ENCODE results near the gene LRRC19.

The LRRC19 gene

GRCh38 chr9:26983340-26983739 lies 22.1 kb downstream of the LRRC19 start:
- no peaks in the 10 kb centered on the region for H3K9me3 Mint-ChIP-seq
- H3K36me3 Mint-ChIP-seq (ENCODE audit: low read depth): peaks cover 5% of the 10 kb centered on the region
- no peaks in the 10 kb centered on the region for H3K27me3 Mint-ChIP-seq (ENCODE audit: low read depth)
- H3K4me1 Mint-ChIP-seq (ENCODE audit: low read depth): no peaks in the 10 kb centered on the region
- H3K4me3 Mint-ChIP-seq: no peak overlapping the region
- H3K27ac Mint-ChIP-seq: no peak overlapping the region

GRCh38 chr9:26975728-26976707 lies 29.5 kb downstream of the LRRC19 start:
- no peak overlapping the region for H3K4me3 Mint-ChIP-seq
- no peaks in the 10 kb centered on the region for H3K9me3 Mint-ChIP-seq
- no peaks in the 10 kb centered on the region for H3K36me3 Mint-ChIP-seq (ENCODE audit: low read depth)
- H3K27ac Mint-ChIP-seq: no peak overlapping the region
- no peaks in the 10 kb centered on the region for H3K4me1 Mint-ChIP-seq (ENCODE audit: low read depth)
- no peaks in the 10 kb centered on the region for H3K27me3 Mint-ChIP-seq (ENCODE audit: low read depth)

- no peak overlapping the region for H3K27ac Mint-ChIP-seq
- no peaks in the 10 kb centered on the region for H3K27me3 Mint-ChIP-seq (ENCODE audit: low read depth)
- H3K9me3 Mint-ChIP-seq: no peaks in the 10 kb centered on the region
- no peaks in the 10 kb centered on the region for H3K36me3 Mint-ChIP-seq (ENCODE audit: low read depth)
- no peak overlapping the region for H3K4me3 Mint-ChIP-seq
- H3K4me1 Mint-ChIP-seq (ENCODE audit: low read depth): no peaks in the 10 kb centered on the region
These were observed 30.5 kb downstream of the LRRC19 start for GRCh38 chr9:26974927-26975326.

GRCh38 chr9:26973989-26974388 lies 31.5 kb downstream of the LRRC19 start:
- Mint-ChIP-seq H3K4me1 (ENCODE audit: low read depth) (no peaks in the 10 kb centered on the region), H3K36me3 (ENCODE audit: low read depth) (no peaks in the 10 kb centered on the region), H3K27me3 (ENCODE audit: low read depth) (no peaks in the 10 kb centered on the region), H3K27ac (no peak overlapping the region), H3K4me3 (no peak overlapping the region), H3K9me3 (no peaks in the 10 kb centered on the region)

GRCh38 chr9:26971721-26972120 lies 33.8 kb downstream of the LRRC19 start:
- Mint-ChIP-seq H3K9me3 (no peaks in the 10 kb centered on the region), H3K4me1 (ENCODE audit: low read depth) (no peaks in the 10 kb centered on the region), H3K36me3 (ENCODE audit: low read depth) (peaks cover 3% of the 10 kb centered on the region), H3K27ac (no peak overlapping the region), H3K4me3 (no peak overlapping the region), H3K27me3 (ENCODE audit: low read depth) (no peaks in the 10 kb centered on the region)

GRCh38 chr9:26956860-26957233 lies 48.6 kb downstream of the LRRC19 start:
- H3K27me3 Mint-ChIP-seq (ENCODE audit: low read depth): no peaks in the 10 kb centered on the region
- peaks cover 28% of the 10 kb centered on the region for H3K4me1 Mint-ChIP-seq (ENCODE audit: low read depth)
- peaks cover 6% of the 10 kb centered on the region for H3K36me3 Mint-ChIP-seq (ENCODE audit: low read depth)
- H3K27ac Mint-ChIP-seq: peak overlapping the region; percentile 92
- H3K4me3 Mint-ChIP-seq: peak overlapping the region; percentile 85
- H3K9me3 Mint-ChIP-seq: no peaks in the 10 kb centered on the region

GRCh38 chr9:26955921-26956859 lies 49.3 kb downstream of the LRRC19 start, which contains the start of gene IFT74:
TSS of gene IFT74 (plus strand) at chr9:26956412. CDS start at chr9:26961968, 5,556 bp downstream.
- no peaks in the 10 kb centered on the region for H3K27me3 Mint-ChIP-seq (ENCODE audit: low read depth)
- H3K36me3 Mint-ChIP-seq (ENCODE audit: low read depth): peaks cover 4% of the 10 kb centered on the region
- no peaks in the 10 kb centered on the region for H3K9me3 Mint-ChIP-seq
- peaks cover 25% of the 10 kb centered on the region for H3K4me1 Mint-ChIP-seq (ENCODE audit: low read depth)
- H3K4me3 Mint-ChIP-seq: peak within 1 kb of the TSS; percentile 85
- peak within 1 kb of the TSS; percentile 92 for H3K27ac Mint-ChIP-seq

GRCh38 chr9:26955222-26955903 lies 50.1 kb downstream of the LRRC19 start:
- peak overlapping the region; percentile 85 for H3K4me3 Mint-ChIP-seq
- peak overlapping the region; percentile 92 for H3K27ac Mint-ChIP-seq
- H3K4me1 Mint-ChIP-seq (ENCODE audit: low read depth): peaks cover 25% of the 10 kb centered on the region
- no peaks in the 10 kb centered on the region for H3K27me3 Mint-ChIP-seq (ENCODE audit: low read depth)
- peaks cover 4% of the 10 kb centered on the region for H3K36me3 Mint-ChIP-seq (ENCODE audit: low read depth)
- no peaks in the 10 kb centered on the region for H3K9me3 Mint-ChIP-seq

GRCh38 chr9:26954050-26954508 lies 51.4 kb downstream of the LRRC19 start:
- H3K27ac Mint-ChIP-seq: peak overlapping the region; percentile 55
- H3K4me3 Mint-ChIP-seq: peak overlapping the region; percentile 14
- H3K27me3 Mint-ChIP-seq (ENCODE audit: low read depth): no peaks in the 10 kb centered on the region
- peaks cover 4% of the 10 kb centered on the region for H3K36me3 Mint-ChIP-seq (ENCODE audit: low read depth)
- H3K9me3 Mint-ChIP-seq: no peaks in the 10 kb centered on the region
- peaks cover 29% of the 10 kb centered on the region for H3K4me1 Mint-ChIP-seq (ENCODE audit: low read depth)

- no peak overlapping the region for H3K27ac Mint-ChIP-seq
- peaks cover 36% of the 10 kb centered on the region for H3K4me1 Mint-ChIP-seq (ENCODE audit: low read depth)
- H3K27me3 Mint-ChIP-seq (ENCODE audit: low read depth): no peaks in the 10 kb centered on the region
- peaks cover 2% of the 10 kb centered on the region for H3K36me3 Mint-ChIP-seq (ENCODE audit: low read depth)
- H3K4me3 Mint-ChIP-seq: no peak overlapping the region
- no peaks in the 10 kb centered on the region for H3K9me3 Mint-ChIP-seq
These were observed 53.7 kb downstream of the LRRC19 start for GRCh38 chr9:26951794-26952193.

- Mint-ChIP-seq H3K4me1 (ENCODE audit: low read depth) (peaks cover 37% of the 10 kb centered on the region), H3K9me3 (no peaks in the 10 kb centered on the region), H3K36me3 (ENCODE audit: low read depth) (peaks cover 5% of the 10 kb centered on the region)
These were observed 55.0 kb downstream of the LRRC19 start for GRCh38 chr9:26950521-26950920.

GRCh38 chr9:26949637-26950069 lies 55.8 kb downstream of the LRRC19 start:
- no peak overlapping the region for H3K4me3 Mint-ChIP-seq
- no peak overlapping the region for H3K27ac Mint-ChIP-seq
- H3K9me3 Mint-ChIP-seq: no peaks in the 10 kb centered on the region
- peaks cover 33% of the 10 kb centered on the region for H3K4me1 Mint-ChIP-seq (ENCODE audit: low read depth)
- H3K27me3 Mint-ChIP-seq (ENCODE audit: low read depth): no peaks in the 10 kb centered on the region
- peaks cover 5% of the 10 kb centered on the region for H3K36me3 Mint-ChIP-seq (ENCODE audit: low read depth)

More at GRCh38 chr9:26950521-26950920, 55.0 kb downstream of the LRRC19 start:
- Mint-ChIP-seq H3K27ac (no peak overlapping the region), H3K4me3 (no peak overlapping the region), H3K27me3 (ENCODE audit: low read depth) (no peaks in the 10 kb centered on the region)

- Mint-ChIP-seq H3K4me1 (ENCODE audit: low read depth) (peaks cover 37% of the 10 kb centered on the region), H3K4me3 (peak overlapping the region; percentile 94), H3K27ac (peak overlapping the region; percentile 100), H3K9me3 (no peaks in the 10 kb centered on the region), H3K36me3 (ENCODE audit: low read depth) (peaks cover 11% of the 10 kb centered on the region), H3K27me3 (ENCODE audit: low read depth) (no peaks in the 10 kb centered on the region)
These were observed 57.7 kb downstream of the LRRC19 start for GRCh38 chr9:26947736-26948135.
